Peyer's patch (tissue), 4 donors: ENCODE results near the gene SMIM34.
"Not testable (repeated sequence)": the region's sequence is repeated elsewhere in the genome, so short reads cannot be mapped to it uniquely, and the experiment has no call there.

Source experiments
- POLR2A ChIP-seq, 2 donors: fragments of 450-650 bp; IDR thresholded peaks; one replicate each; pipeline ENCODE4 v1.5.1; 2017; ENCODE audit warnings: antibody characterized with exemption in 2 of 2, mild to moderate bottlenecking in 2 of 2, moderate library complexity in 2 of 2
- TF ChIP-seq, protein P1 (sequence below), 6 experiments: fragments of 450-650 bp in 4 of 6; fragments of 200-600 bp in 2 of 6; sonication (generic) in 1 of 6; IDR thresholded peaks; one replicate each; pipeline ENCODE4 v1.5.1; 2017 to 2019; ENCODE audit warnings: antibody characterized with exemption in 6 of 6, mild to moderate bottlenecking in 3 of 6, moderate library complexity in 1 of 6

DNA sequence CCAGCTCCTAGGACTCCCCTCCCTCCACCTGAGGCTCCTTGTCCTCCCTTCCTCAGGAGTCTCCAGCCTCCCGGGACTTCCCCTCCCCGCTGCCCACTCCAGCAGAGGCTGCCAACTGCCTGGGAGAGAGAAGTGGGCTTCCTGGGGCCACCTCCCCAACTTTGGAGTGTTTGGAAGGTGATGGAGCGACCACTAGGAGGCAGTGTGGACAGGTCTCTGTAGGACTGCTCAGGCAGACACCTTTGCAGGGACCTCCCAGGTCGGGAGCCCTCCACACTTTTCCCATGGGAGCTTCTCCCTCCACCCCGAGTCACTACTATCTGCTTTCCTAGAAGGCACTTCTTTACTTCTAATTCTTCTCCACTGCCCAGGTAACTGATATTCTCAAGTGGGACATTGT is 19.0 kb downstream of the SMIM34 start:
- TF ChIP-seq, protein P1, sequence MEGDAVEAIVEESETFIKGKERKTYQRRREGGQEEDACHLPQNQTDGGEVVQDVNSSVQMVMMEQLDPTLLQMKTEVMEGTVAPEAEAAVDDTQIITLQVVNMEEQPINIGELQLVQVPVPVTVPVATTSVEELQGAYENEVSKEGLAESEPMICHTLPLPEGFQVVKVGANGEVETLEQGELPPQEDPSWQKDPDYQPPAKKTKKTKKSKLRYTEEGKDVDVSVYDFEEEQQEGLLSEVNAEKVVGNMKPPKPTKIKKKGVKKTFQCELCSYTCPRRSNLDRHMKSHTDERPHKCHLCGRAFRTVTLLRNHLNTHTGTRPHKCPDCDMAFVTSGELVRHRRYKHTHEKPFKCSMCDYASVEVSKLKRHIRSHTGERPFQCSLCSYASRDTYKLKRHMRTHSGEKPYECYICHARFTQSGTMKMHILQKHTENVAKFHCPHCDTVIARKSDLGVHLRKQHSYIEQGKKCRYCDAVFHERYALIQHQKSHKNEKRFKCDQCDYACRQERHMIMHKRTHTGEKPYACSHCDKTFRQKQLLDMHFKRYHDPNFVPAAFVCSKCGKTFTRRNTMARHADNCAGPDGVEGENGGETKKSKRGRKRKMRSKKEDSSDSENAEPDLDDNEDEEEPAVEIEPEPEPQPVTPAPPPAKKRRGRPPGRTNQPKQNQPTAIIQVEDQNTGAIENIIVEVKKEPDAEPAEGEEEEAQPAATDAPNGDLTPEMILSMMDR (IDR thresholded peaks at IDR 0.05) = not testable (repeated sequence)
- TF ChIP-seq POLR2A (IDR thresholded peaks at IDR 0.05) = not testable (repeated sequence)
